HepG2 (cell line): ENCODE measurements around the gene DNPH1. TPM values are rescaled to one million over a fixed set of nuclear protein-coding genes. Genes with fewer than 3 reads are reported as not detected.

Source experiments
- ATAC-seq: fragments of 200-7000 bp; cut with Tn5 transposase; 3 replicates; pipeline ENCODE4 v1.9.1; 2020; ENCODE audit warnings: mild to moderate bottlenecking, moderate library complexity
- BruUV-seq: library from RNA; stranded (reverse); fragments of 400-500 nt; replicated peaks from 2 replicates; lab custom pipeline; 2021; lab: Mats Ljungman, UMichigan
- CTCF ChIA-PET: fragments of 300-600 bp; formaldehyde crosslinking; extraction: SDS; loops from one replicate; lab custom pipeline; 2021; ENCODE audit warnings: low total read pairs, inconsistent platforms, low intra/inter-chr PET ratio; lab: Yijun Ruan, JAX
- POLR2A ChIA-PET: fragments of 350-600 bp; sonication (Branson Sonifier 250); formaldehyde crosslinking; loops from one replicate; lab custom pipeline; 2020; ENCODE audit warnings: antibody characterized with exemption, inconsistent platforms; lab: Yijun Ruan, JAX
- DNase-seq: peaks from one replicate; pipeline ENCODE4 v3.0.0-alpha.2; 2015; ENCODE audit warnings: low spot score
- FAIRE-seq: peaks from 3 replicates; lab custom pipeline; 2011; peaks lifted over from hg19 to GRCh38; lab: Jason Lieb, UNC
- H2AFZ ChIP-seq: one replicate; pipeline ENCODE4 v1.6.1; 2011; ENCODE audit warnings: low read length, inconsistent platforms
- H3K27ac ChIP-seq: fragments of 300-600 bp; 3 replicates; pipeline ENCODE4 v1.8.0; 2011; ENCODE audit warnings: mixed run types, mild to moderate bottlenecking, mixed read lengths, low read length, inconsistent platforms; ENCODE audit not compliant: insufficient read depth; ENCODE audit errors: extremely low read length
- H3K27me3 ChIP-seq, 2 experiments: fragments of 200-600 bp in 1 of 2; 2 replicates in 1 of 2; 3 replicates in 1 of 2; pipeline versions ENCODE4 v1.6.0 to v1.8.0; 2011; ENCODE audit warnings: low read length in 2 of 2, mild to moderate bottlenecking in 2 of 2, moderate library complexity in 2 of 2, inconsistent platforms in 1 of 2; ENCODE audit not compliant: insufficient read depth in 2 of 2, control insufficient read depth in 1 of 2
- H3K36me3 ChIP-seq, 2 experiments: fragments of 200-600 bp in 1 of 2; replicated peaks in 1 of 2; 2 replicates in 1 of 2; 3 replicates in 1 of 2; pipeline versions ENCODE4 v1.5.1 to v1.8.0; 2011; ENCODE audit warnings: low read length in 2 of 2, inconsistent platforms in 1 of 2; ENCODE audit not compliant: insufficient read depth in 2 of 2, control insufficient read depth in 1 of 2
- H3K4me1 ChIP-seq: 2 replicates; pipeline ENCODE4 v1.5.1; 2012; ENCODE audit warnings: low read length, inconsistent platforms; ENCODE audit not compliant: insufficient read depth
- H3K4me2 ChIP-seq: 2 replicates; pipeline ENCODE4 v1.6.0; 2011; ENCODE audit warnings: low read depth, low read length, inconsistent platforms
- H3K4me3 ChIP-seq, 3 experiments: fragments of 200-600 bp in 1 of 3; sonication (generic), shearing (Covaris generic) in 1 of 3; replicated peaks in 1 of 3; 2 replicates each; pipeline ENCODE4 v1.5.1; 2011 to 2016; ENCODE audit warnings: low read length in 3 of 3, inconsistent platforms in 2 of 3, low read depth in 2 of 3, mild to moderate bottlenecking in 2 of 3, control low read depth in 1 of 3, mixed read lengths in 1 of 3; ENCODE audit not compliant: insufficient read depth in 1 of 3
- H3K79me2 ChIP-seq: one replicate; pipeline ENCODE4 v1.6.1; 2011; ENCODE audit warnings: low read length, inconsistent platforms; ENCODE audit not compliant: insufficient read depth
- H3K9ac ChIP-seq: 2 replicates; pipeline ENCODE4 v1.6.0; 2011; ENCODE audit warnings: mild to moderate bottlenecking, low read depth, low read length, inconsistent platforms; ENCODE audit not compliant: insufficient read depth
- H3K9me3 ChIP-seq: 2 replicates; pipeline ENCODE4 v1.5.1; 2012; ENCODE audit warnings: mild to moderate bottlenecking, low read length
- H4K20me1 ChIP-seq: 2 replicates; pipeline ENCODE4 v1.6.0; 2011; ENCODE audit warnings: inconsistent platforms, mild to moderate bottlenecking, low read length, moderate library complexity; ENCODE audit not compliant: insufficient read depth
- E2F1 ChIP-seq: sonication (generic); formaldehyde crosslinking; IDR thresholded peaks from 2 replicates; pipeline ENCODE4 v1.5.0; 2020; ENCODE audit warnings: missing genetic modification reagents
- IKZF5 ChIP-seq: IDR thresholded peaks from 2 replicates; pipeline ENCODE4 v1.6.1; 2018; ENCODE audit warnings: missing genetic modification reagents, mild to moderate bottlenecking, missing compliant biosample characterization
- KDM3A ChIP-seq: IDR thresholded peaks from 2 replicates; pipeline ENCODE4 v1.6.1; 2018; ENCODE audit warnings: low read depth, missing compliant biosample characterization
- KLF12 ChIP-seq: sonication (generic); formaldehyde crosslinking; IDR thresholded peaks from 2 replicates; pipeline ENCODE4 v1.4.0; 2020; ENCODE audit warnings: missing genetic modification reagents, borderline replicate concordance
- NR3C1 ChIP-seq: sonication (generic); formaldehyde crosslinking; IDR thresholded peaks from 2 replicates; pipeline ENCODE4 v1.4.0; 2020; ENCODE audit warnings: missing genetic modification reagents
- POGK ChIP-seq: sonication (generic); formaldehyde crosslinking; conservative IDR thresholded peaks from 2 replicates; pipeline ENCODE4 v1.8.0; 2022; ENCODE audit warnings: mild to moderate bottlenecking, moderate library complexity, missing genetic modification reagents
- TEAD3 ChIP-seq: optimal IDR thresholded peaks from 2 replicates; pipeline ENCODE3; 2016; ENCODE audit warnings: borderline replicate concordance
- YEATS2 ChIP-seq: sonication (generic); formaldehyde crosslinking; IDR thresholded peaks from 2 replicates; pipeline ENCODE4 v1.4.0; 2020; ENCODE audit warnings: missing genetic modification reagents, borderline replicate concordance
- ZFP90 ChIP-seq: sonication (generic); formaldehyde crosslinking; IDR thresholded peaks from 2 replicates; pipeline ENCODE4 v1.8.0; 2022; ENCODE audit warnings: missing genetic modification reagents, mild to moderate bottlenecking, inconsistent platforms, borderline replicate concordance
- ZNF280D ChIP-seq: sonication (generic); formaldehyde crosslinking; IDR thresholded peaks from 2 replicates; pipeline ENCODE4 v1.5.1; 2020; ENCODE audit warnings: mild to moderate bottlenecking, missing genetic modification reagents
- ZNF382 ChIP-seq: sonication (generic); formaldehyde crosslinking; IDR thresholded peaks from 2 replicates; pipeline ENCODE4 v1.5.0; 2020; ENCODE audit warnings: missing genetic modification reagents, mild to moderate bottlenecking, borderline replicate concordance
- ZNF556 ChIP-seq: sonication (generic); formaldehyde crosslinking; IDR thresholded peaks from 2 replicates; pipeline ENCODE4 v1.4.0; 2020; ENCODE audit warnings: mild to moderate bottlenecking, missing genetic modification reagents, borderline replicate concordance
- ZNF572 ChIP-seq: sonication (generic); formaldehyde crosslinking; IDR thresholded peaks from 2 replicates; pipeline ENCODE4 v1.5.1; 2020; ENCODE audit warnings: mild to moderate bottlenecking, missing genetic modification reagents
- ZNF660 ChIP-seq: sonication (generic); formaldehyde crosslinking; IDR thresholded peaks from 2 replicates; pipeline ENCODE4 v1.5.1; 2020; ENCODE audit warnings: mild to moderate bottlenecking, low read depth, missing genetic modification reagents, borderline replicate concordance
- ZNF792 ChIP-seq: IDR thresholded peaks from 2 replicates; pipeline ENCODE4 v1.6.1; 2016
- ZZZ3 ChIP-seq: sonication (generic); formaldehyde crosslinking; IDR thresholded peaks from 2 replicates; pipeline ENCODE4 v1.4.0; 2020; ENCODE audit warnings: missing genetic modification reagents, mild to moderate bottlenecking, borderline replicate concordance
- WGBS: methylation state at CpG from one replicate; pipeline ENCODE4 v1.1.6; 2017; ENCODE audit warnings: low lambda C conversion rate; 5-methylcytosine and 5-hydroxymethylcytosine counted together
- in situ Hi-C: cut with HindIII; loops from 2 replicates; pipeline ENCODE4 v1.10.0; 2017; ENCODE audit warnings: low pct_unique_long_range_greater_than_20kb; ENCODE audit not compliant: extremely low pct_ligation_motif_present
- intact Hi-C: fragments of 100-400 bp; cut with micrococcal nuclease; formaldehyde crosslinking; loops from one replicate; pipeline ENCODE4 v1.10.0; 2022; ENCODE audit not compliant: unreplicated experiment
- polyA plus RNA-seq, 8 experiments: library from polyadenylated mRNA; depleted of rRNA in 3 of 8; stranded (reverse) in 7 of 8; unstranded in 1 of 8; fragments of >200 nt; fragmentation: Illumina TruSeq in 4 of 8; extraction: Trizol in 4 of 8; gene quantifications; 2 replicates each; pipeline versions ENCODE4 v1.2.1 to v1.2.3, GENCODE V29; 2011 to 2016; ENCODE audit warnings: low read depth in 4 of 8, missing spikeins in 1 of 8, mixed read lengths in 1 of 8; ENCODE audit not compliant: insufficient read depth in 1 of 8
- total RNA-seq, 5 experiments: library from RNA; depleted of rRNA; stranded (reverse); fragments of >200 nt; fragmentation: Illumina TruSeq; extraction: Trizol; gene quantifications; 2 replicates each; pipeline ENCODE4 v1.2.3, GENCODE V29; 2016; ENCODE audit warnings: low read depth in 1 of 5

Gene DNPH1
- total and polyA plus RNA-seq, 2 of the 13 experiments (the other 11 are each of a cell fraction or from before 2014, with no cell fraction given), result 56.5 to 75.1 TPM

- ATAC-seq, result no peak
- no TSS peak for BruUV-seq
- Histone ChIP-seq H3K79me2 (no peaks in the 10 kb centered on the region), H2AFZ (no peak overlapping the region), H3K4me3 (no peak overlapping the region; a peak in 1 of 6 replicates), H3K9me3 (no peaks in the 10 kb centered on the region), H3K4me1 (peaks cover 76% of the 10 kb centered on the region), H3K9ac (no peak overlapping the region), H4K20me1 (no peaks in the 10 kb centered on the region), H3K4me2 (peak overlapping the region; percentile 51; the same call in 1 of the 2 replicates), H3K36me3 (no peaks in the 10 kb centered on the region), H3K27me3 (peaks cover 0 to 8% of the 10 kb centered on the region in 2 experiments; a peak in 2 of 5 replicates), H3K27ac (no peak overlapping the region)
- FAIRE-seq, result no peak
- ChIA-PET CTCF (interaction anchor here (0.7 to 5.0 kb wide), 5 partner anchors 24 to 191 kb away, joined by 3 to 79 read pairs (median 23); partner anchors contain the start of gene DNPH1), POLR2A (interaction anchor here (0.8 to 20.0 kb wide), 10 partner anchors 15 to 96 kb away, joined by 3 to 314 read pairs (median 4); partner anchors contain the start of genes DNPH1 and SLC22A7)
- DNase-seq, result no peak
- in situ Hi-C loops, result loop anchor here (5.0 kb wide), 3 partner anchors 69 to 234 kb away; no protein-coding TSS in a partner anchor
- intact Hi-C loops, result loop anchor here (1.0 to 10.0 kb wide), 6 partner anchors 24 to 244 kb away; partner anchors contain the start of gene ABCC10
- 90% methylated on average over 26 of the region's 39 CpGs for WGBS
- TF ChIP-seq NR3C1 (CRISPR knock-in tag) (no peak), E2F1 (CRISPR knock-in tag) (no peak), IKZF5 (CRISPR knock-in tag) (no peak), POGK (CRISPR knock-in tag) (no peak), TEAD3 (CRISPR knock-in tag) (no peak), ZNF556 (no peak), ZNF382 (CRISPR knock-in tag) (no peak), KLF12 (no peak), KDM3A (CRISPR knock-in tag) (no peak), ZFP90 (CRISPR knock-in tag) (0 out of 2 replicates have a peak, but pooled peaks have one; percentile 43), YEATS2 (CRISPR knock-in tag) (no peak), ZNF660 (CRISPR knock-in tag) (no peak), ZZZ3 (0 out of 2 replicates have a peak, but pooled peaks have one; percentile 5), ZNF572 (CRISPR knock-in tag) (0 out of 2 replicates have a peak, but pooled peaks have one; percentile 15), ZNF280D (CRISPR knock-in tag) (no peak), ZNF792 (CRISPR knock-in tag) (no peak)
These were observed 33.6 kb upstream of the DNPH1 start for GRCh38 chr6:43262780-43263313.
